HL-60 (cell line): ENCODE results near the gene FDX2.

Experiments used
- DNase-seq, 2 experiments: peaks; one replicate each; pipeline ENCODE4 v3.0.0-alpha.2; 2010 to 2020; ENCODE audit warnings: low read depth in 1 of 2, low spot score in 1 of 2
- H3K27ac ChIP-seq: fragments of 250-450 bp; sonication (Bioruptor Pico); replicated peaks from 2 replicates; pipeline ENCODE4 v1.5.1; 2020; ENCODE audit warnings: mild to moderate bottlenecking, moderate library complexity
- H3K27me3 ChIP-seq: fragments of 250-450 bp; sonication (Bioruptor Pico); 2 replicates; pipeline ENCODE4 v1.5.1; 2021; ENCODE audit warnings: mild to moderate bottlenecking, moderate library complexity; ENCODE audit not compliant: insufficient read depth, poor library complexity, severe bottlenecking
- H3K4me3 ChIP-seq: replicated peaks from 2 replicates; pipeline ENCODE4 v1.5.1; 2011; ENCODE audit warnings: mild to moderate bottlenecking, control low read depth, low read length; ENCODE audit not compliant: insufficient read depth
- CTCF ChIP-seq: IDR thresholded peaks from one replicate; pipeline ENCODE4 v1.5.1; 2011; ENCODE audit warnings: low read length, control low read depth, inconsistent platforms; ENCODE audit not compliant: insufficient read depth
- GABPA ChIP-seq: IDR thresholded peaks from 2 replicates; pipeline ENCODE4 v1.6.1; 2012; ENCODE audit warnings: low read depth
- POLR2AphosphoS5 ChIP-seq: IDR thresholded peaks from 2 replicates; pipeline ENCODE4 v1.6.1; 2012; ENCODE audit warnings: low read depth
- REST ChIP-seq: IDR thresholded peaks from 2 replicates; pipeline ENCODE4 v1.6.1; 2012; ENCODE audit warnings: low read depth; ENCODE audit not compliant: insufficient replicate concordance
- SPI1 ChIP-seq: IDR thresholded peaks from 2 replicates; pipeline ENCODE4 v1.6.1; 2012; ENCODE audit warnings: low read depth, mild to moderate bottlenecking, borderline replicate concordance

The FDX2 gene

GRCh38 chr19:10278935-10279334 is 36.9 kb downstream of the FDX2 start:
- no peak for DNase-seq
- Histone ChIP-seq H3K4me3 (no peak overlapping the region), H3K27ac (no peak overlapping the region), H3K27me3 (no peaks in the 10 kb centered on the region)
- no peak for TF ChIP-seq REST
- TF ChIP-seq SPI1, result no peak
- no peak for TF ChIP-seq GABPA

DNA sequence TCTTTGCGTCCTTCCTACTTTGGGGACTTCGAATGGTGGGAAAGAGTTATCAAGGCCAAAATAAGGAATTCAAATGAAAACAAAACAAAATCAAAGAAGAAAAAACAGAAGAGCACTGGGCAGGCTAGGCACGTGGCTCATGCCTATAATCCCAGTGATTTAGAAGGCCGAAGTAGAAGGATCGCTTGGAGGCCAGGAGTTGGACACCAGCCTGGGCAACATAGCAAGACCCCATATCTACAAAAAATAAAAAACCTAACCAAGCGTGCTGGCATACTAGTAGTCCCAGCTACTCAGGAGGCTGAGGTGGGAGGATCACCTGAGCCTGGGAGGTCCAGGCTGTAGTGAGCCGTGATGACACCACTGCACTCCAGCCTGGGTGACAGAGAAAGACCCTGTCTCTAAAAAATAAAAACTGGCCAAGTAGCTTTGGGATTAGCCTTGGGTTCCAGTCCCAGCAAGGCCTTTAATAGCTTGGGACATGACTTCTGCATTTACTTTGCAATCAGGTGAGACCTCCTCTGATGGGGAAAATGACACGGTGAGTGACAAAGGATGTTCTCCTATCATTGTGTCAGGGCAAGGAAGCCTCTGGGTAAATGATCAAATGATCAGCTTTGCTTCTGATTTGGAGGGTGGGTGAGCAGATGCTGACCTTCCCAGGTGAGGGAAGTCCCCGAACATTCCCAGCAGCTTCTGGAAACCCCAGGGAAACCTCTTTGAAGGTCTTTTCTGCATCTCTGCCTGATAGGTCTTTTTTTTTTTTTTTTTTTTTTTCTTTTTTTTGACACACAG is 37.8 kb downstream of the FDX2 start:
- Histone ChIP-seq H3K27me3 (no peaks in the 10 kb centered on the region), H3K27ac (no peak overlapping the region), H3K4me3 (no peak overlapping the region)
- DNase-seq, result no peak
- TF ChIP-seq POLR2AphosphoS5, result no peak
- TF ChIP-seq REST, result no peak
- no peak for TF ChIP-seq CTCF

DNA sequence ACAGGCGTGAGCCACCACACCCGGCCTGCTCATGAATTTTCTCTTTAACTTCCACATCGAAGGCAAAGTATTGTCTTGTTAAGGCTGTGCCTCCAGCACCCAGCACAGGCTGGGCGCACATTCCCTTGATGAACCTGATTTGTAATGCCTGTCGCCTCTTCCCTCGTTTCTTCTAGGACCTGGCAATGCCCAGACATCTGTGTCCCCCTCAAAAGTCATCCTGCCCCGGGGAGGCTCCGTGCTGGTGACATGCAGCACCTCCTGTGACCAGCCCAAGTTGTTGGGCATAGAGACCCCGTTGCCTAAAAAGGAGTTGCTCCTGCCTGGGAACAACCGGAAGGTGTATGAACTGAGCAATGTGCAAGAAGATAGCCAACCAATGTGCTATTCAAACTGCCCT is 41.2 kb downstream of the FDX2 start:
- TF ChIP-seq GABPA, result no peak
- no peak for TF ChIP-seq CTCF
- TF ChIP-seq POLR2AphosphoS5, result no peak
- no peak for TF ChIP-seq REST
- no peak for TF ChIP-seq SPI1
- Histone ChIP-seq H3K4me3 (no peak overlapping the region), H3K27ac (no peak overlapping the region), H3K27me3 (peaks cover 2% of the 10 kb centered on the region)
- no peak for DNase-seq
